Measurements from ENCODE around the gene RFFL. TPM values are rescaled to one million over a fixed set of nuclear protein-coding genes. Genes with fewer than 3 reads are reported as not detected.
"Not testable (repeated sequence)": the region's sequence is repeated elsewhere in the genome, so short reads cannot be mapped to it uniquely, and the experiment has no call there.

The RFFL gene
- total RNA-seq, 1 experiment from 2014 or later: 40.3 TPM

DNA sequence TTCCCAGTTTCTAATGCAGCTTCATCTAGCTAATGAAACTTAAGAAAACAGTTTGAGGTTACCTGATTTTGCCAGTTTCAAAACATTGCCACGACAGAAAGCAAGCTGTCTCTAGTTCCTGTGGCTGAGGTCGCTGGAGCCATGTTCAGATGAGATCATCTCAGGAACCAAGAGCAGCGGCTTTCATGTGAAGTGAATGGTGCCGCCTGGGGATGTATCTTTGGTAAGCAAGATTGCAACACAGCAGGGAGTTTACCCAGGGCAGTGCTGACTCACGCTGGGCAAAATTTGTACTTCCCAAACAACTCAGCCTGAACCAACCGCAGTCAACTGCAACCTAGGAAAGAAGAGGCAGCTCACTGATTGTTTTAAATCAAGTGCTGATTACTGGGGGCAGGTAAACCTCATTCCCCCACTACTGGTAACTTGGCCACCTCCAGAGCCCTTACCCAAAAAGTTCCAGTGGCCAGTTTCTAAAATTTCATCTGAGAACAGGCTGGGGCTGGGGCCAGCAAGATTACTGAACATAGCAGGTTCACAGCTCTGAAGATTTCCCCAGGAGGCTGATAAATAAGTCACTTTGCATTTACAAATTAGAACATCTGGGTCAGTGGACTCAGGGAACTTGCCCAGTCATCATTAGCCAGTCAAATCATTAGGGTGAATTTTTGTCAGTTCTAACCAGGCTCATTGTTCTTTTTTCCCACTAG is at the start of gene RFFL (continued):
- TF ChIP-seq EZH2phosphoT487 (IDR thresholded peaks at IDR 0.05; ENCODE audit: borderline replicate concordance): no peak
- peak; percentile 94 for TF ChIP-seq SP1 (IDR thresholded peaks at IDR 0.05; ENCODE audit: low read depth)
- TF ChIP-seq CTCF (IDR thresholded peaks at IDR 0.05 in 2 of 3, conservative IDR thresholded peaks at IDR 0.05 in 1 of 3; ENCODE audit: borderline replicate concordance in 1 of 3, insufficient read depth in 1 of 3, low read depth in 2 of 3, low read length in 2 of 3): no peak
- no peak for TF ChIP-seq ZNF274 (IDR thresholded peaks at IDR 0.05; ENCODE audit: low read depth, low read length)
- TF ChIP-seq SIN3A (IDR thresholded peaks at IDR 0.05; ENCODE audit: low read depth): peak; percentile 71; the same call in 1 of the 2 replicates

- H3K27ac ChIP-seq (ENCODE audit: low read depth, low read length); ATAC-seq; H3K4me3 ChIP-seq (replicated peaks in 1 of 2; ENCODE audit: low read depth in 1 of 2, low read length in 2 of 2); H3K9ac ChIP-seq (ENCODE audit: low read length); CTCF ChIA-PET; POLR2A ChIA-PET; RAD21 ChIA-PET (ENCODE audit: low non-redundant PET in 1 of 2, low total read pairs in 2 of 2, uncharacterized antibody in 2 of 2, unreplicated experiment in 2 of 2); DNase-seq (ENCODE audit: low read depth, low spot score); H3K9me3 ChIP-seq (ENCODE audit: control insufficient read depth in 1 of 2, insufficient read depth in 1 of 2, low read depth in 1 of 2, low read length in 2 of 2); H3K27me3 ChIP-seq (ENCODE audit: insufficient read depth, low read length); H3K9me2 ChIP-seq (ENCODE audit: insufficient read depth); H3K36me3 ChIP-seq (ENCODE audit: control insufficient read depth in 1 of 2, insufficient read depth in 2 of 2, low read length in 2 of 2); intact Hi-C loops (cut with micrococcal nuclease); H3K79me2 ChIP-seq (ENCODE audit: insufficient read depth, low read length); H2AFZ ChIP-seq (ENCODE audit: low read depth, low read length, poor library complexity, severe bottlenecking); BruUV-seq (replicated peaks); H3K4me2 ChIP-seq (ENCODE audit: low read length); H4K20me1 ChIP-seq (ENCODE audit: insufficient read depth): not testable (repeated sequence)
- peaks cover 4 to 18% of the 10 kb centered on the region in 2 experiments; a peak in 3 of 4 replicates for H3K4me1 ChIP-seq (ENCODE audit: control insufficient read depth in 1 of 2, insufficient read depth in 2 of 2, low read length in 2 of 2)
Observed at GRCh38 chr17:35110791-35111190, 47.3 kb upstream of the RFFL start.

All from HCT116 (cell line).